ENCODE data around the gene ARHGAP42. TPM values are rescaled to one million over a fixed set of nuclear protein-coding genes. Genes with fewer than 3 reads are reported as not detected.

Gene ARHGAP42
- total RNA-seq, 1 experiment from 2014 or later: 7.1 TPM

DNA sequence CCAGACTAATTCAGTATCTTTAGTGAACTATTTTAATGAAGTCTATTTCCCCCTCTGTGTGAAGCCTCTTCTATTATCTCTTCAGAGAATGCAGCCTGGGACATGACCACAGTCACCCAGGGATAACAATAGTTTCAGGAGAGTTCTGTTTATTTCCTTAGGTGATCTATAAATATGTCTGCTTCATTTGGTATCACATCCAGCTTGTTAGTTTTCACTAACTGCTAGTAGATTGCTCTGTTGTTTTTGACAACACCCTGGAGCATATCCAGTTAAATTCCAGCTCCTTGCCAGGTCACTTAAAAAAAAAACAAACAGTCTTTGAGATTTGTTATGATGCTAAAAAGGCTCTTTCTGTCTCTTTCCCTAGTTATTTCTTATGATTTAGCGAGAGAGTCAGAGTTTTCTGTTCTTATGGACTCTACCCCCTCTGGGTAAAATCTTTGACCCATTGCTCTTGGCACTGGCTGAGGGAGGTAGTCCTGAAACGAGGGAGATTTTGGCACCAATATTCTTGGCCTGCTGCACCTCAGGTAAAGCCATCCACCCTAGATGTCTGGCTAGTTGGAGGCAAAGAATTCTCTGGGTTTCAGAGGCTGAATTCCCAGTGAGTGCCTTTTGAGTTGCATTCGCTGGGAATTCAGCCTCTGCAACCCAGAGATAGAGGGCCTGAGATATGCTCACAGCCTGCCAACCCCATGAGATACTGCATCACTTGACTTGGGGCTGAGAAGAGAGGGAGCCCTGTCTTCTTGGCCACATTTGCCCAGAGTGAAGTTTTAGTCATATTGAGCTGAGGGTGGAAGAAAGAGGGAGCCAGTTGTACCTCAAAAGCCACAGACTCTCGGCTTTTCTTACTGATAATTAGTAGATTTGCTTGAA lies 283.4 kb downstream of the ARHGAP42 start:
- no peaks in the 10 kb centered on the region for H3K27me3 ChIP-seq (ENCODE audit: control insufficient read depth, insufficient read depth, low read length)
- no peak for DNase-seq (ENCODE audit: low read depth, low spot score)
- POLR2A ChIA-PET: no interaction called here
- H3K9me3 ChIP-seq (ENCODE audit: control insufficient read depth, insufficient read depth, low read depth, low read length): 0 out of 2 replicates have a peak, but pooled peaks cover 4% of the 10 kb centered on the region
- no peak for ATAC-seq
- in situ Hi-C loops (cut with HindIII; ENCODE audit: low pct_unique_long_range_greater_than_20kb, low sequenced_read_pairs) (no loop called here), intact Hi-C loops (cut with micrococcal nuclease; ENCODE audit: unreplicated experiment) (no loop called here)
- no TSS peak for BruUV-seq (replicated peaks)
- H3K4me3 ChIP-seq (ENCODE audit: low read depth in 2 of 2, low read length in 2 of 2): no peak overlapping the region
- H3K27ac ChIP-seq (ENCODE audit: low read length): no peak overlapping the region
- H3K36me3 ChIP-seq (ENCODE audit: control insufficient read depth, insufficient read depth, low read length): no peaks in the 10 kb centered on the region
- TF ChIP-seq, protein P1, sequence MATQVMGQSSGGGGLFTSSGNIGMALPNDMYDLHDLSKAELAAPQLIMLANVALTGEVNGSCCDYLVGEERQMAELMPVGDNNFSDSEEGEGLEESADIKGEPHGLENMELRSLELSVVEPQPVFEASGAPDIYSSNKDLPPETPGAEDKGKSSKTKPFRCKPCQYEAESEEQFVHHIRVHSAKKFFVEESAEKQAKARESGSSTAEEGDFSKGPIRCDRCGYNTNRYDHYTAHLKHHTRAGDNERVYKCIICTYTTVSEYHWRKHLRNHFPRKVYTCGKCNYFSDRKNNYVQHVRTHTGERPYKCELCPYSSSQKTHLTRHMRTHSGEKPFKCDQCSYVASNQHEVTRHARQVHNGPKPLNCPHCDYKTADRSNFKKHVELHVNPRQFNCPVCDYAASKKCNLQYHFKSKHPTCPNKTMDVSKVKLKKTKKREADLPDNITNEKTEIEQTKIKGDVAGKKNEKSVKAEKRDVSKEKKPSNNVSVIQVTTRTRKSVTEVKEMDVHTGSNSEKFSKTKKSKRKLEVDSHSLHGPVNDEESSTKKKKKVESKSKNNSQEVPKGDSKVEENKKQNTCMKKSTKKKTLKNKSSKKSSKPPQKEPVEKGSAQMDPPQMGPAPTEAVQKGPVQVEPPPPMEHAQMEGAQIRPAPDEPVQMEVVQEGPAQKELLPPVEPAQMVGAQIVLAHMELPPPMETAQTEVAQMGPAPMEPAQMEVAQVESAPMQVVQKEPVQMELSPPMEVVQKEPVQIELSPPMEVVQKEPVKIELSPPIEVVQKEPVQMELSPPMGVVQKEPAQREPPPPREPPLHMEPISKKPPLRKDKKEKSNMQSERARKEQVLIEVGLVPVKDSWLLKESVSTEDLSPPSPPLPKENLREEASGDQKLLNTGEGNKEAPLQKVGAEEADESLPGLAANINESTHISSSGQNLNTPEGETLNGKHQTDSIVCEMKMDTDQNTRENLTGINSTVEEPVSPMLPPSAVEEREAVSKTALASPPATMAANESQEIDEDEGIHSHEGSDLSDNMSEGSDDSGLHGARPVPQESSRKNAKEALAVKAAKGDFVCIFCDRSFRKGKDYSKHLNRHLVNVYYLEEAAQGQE (IDR thresholded peaks at IDR 0.05; ENCODE audit: insufficient read depth in 1 of 2, low read depth in 2 of 2, low read length in 1 of 2): no peak
- CTCF ChIA-PET: no interaction called here
- H3K4me1 ChIP-seq (ENCODE audit: control insufficient read depth, insufficient read depth, low read length): no peaks in the 10 kb centered on the region

DNA sequence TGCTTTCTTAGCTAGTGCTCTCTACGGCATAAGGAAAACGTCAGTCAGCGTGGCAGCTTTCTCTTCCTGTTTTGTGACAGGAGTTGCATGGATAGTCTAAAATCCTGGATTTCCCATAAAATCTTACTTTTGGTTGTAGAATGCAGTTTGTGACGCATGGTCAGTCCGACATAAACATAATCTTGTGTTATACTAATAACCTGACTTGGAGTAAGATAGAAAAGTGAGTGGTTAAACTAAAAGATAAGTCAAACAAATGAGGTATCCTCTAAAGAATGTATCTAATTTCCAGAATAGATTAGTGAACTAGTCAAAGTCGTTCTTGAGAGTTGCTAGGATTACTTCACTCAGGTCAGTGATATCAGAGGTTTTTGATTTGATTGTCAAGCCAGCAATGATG lies 285.0 kb downstream of the ARHGAP42 start:
- CTCF ChIA-PET: no interaction called here

More for the DNA sequence above, 285.0 kb downstream of the ARHGAP42 start:
- POLR2A ChIA-PET: no interaction called here
- in situ Hi-C loops (cut with HindIII; ENCODE audit: low pct_unique_long_range_greater_than_20kb, low sequenced_read_pairs): no loop called here
- no peak for DNase-seq (ENCODE audit: low read depth, low spot score)
- TF ChIP-seq TCF7L2 (IDR thresholded peaks at IDR 0.05; ENCODE audit: low read depth, low read length) (no peak), POLR2AphosphoS5 (IDR thresholded peaks at IDR 0.05; ENCODE audit: low read depth, low read length) (no peak)
- TF ChIP-seq, protein P2, sequence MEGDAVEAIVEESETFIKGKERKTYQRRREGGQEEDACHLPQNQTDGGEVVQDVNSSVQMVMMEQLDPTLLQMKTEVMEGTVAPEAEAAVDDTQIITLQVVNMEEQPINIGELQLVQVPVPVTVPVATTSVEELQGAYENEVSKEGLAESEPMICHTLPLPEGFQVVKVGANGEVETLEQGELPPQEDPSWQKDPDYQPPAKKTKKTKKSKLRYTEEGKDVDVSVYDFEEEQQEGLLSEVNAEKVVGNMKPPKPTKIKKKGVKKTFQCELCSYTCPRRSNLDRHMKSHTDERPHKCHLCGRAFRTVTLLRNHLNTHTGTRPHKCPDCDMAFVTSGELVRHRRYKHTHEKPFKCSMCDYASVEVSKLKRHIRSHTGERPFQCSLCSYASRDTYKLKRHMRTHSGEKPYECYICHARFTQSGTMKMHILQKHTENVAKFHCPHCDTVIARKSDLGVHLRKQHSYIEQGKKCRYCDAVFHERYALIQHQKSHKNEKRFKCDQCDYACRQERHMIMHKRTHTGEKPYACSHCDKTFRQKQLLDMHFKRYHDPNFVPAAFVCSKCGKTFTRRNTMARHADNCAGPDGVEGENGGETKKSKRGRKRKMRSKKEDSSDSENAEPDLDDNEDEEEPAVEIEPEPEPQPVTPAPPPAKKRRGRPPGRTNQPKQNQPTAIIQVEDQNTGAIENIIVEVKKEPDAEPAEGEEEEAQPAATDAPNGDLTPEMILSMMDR (IDR thresholded peaks at IDR 0.05): no peak
- TF ChIP-seq, protein P1 (IDR thresholded peaks at IDR 0.05; ENCODE audit: insufficient read depth in 1 of 2, low read depth in 2 of 2, low read length in 1 of 2): no peak
- no peaks in the 10 kb centered on the region for H3K36me3 ChIP-seq (ENCODE audit: control insufficient read depth, insufficient read depth, low read length)
- no peak overlapping the region for H3K27ac ChIP-seq (ENCODE audit: low read length)
- H3K4me1 ChIP-seq (ENCODE audit: control insufficient read depth, insufficient read depth, low read length): no peaks in the 10 kb centered on the region
- intact Hi-C loops (cut with micrococcal nuclease; ENCODE audit: unreplicated experiment): no loop called here
- no peak for ATAC-seq
- BruUV-seq (replicated peaks): no TSS peak
- no peaks in the 10 kb centered on the region for H3K27me3 ChIP-seq (ENCODE audit: control insufficient read depth, insufficient read depth, low read length)
- H3K4me3 ChIP-seq (ENCODE audit: low read depth in 2 of 2, low read length in 2 of 2): no peak overlapping the region
- H3K9me3 ChIP-seq (ENCODE audit: control insufficient read depth, insufficient read depth, low read depth, low read length): 0 out of 2 replicates have a peak, but pooled peaks cover 4% of the 10 kb centered on the region

All from Panc1 (cell line).